Adrenal gland (tissue), 5 donors: ENCODE data around the gene PRRT1.

Experiments
- CTCF ChIP-seq, 6 experiments: fragments of 450-650 bp in 4 of 6; fragments of 200-600 bp in 2 of 6; sonication (generic) in 1 of 6; IDR thresholded peaks; 1 replicate in 5 of 6; 2 replicates in 1 of 6; pipeline versions ENCODE4 v1.5.1 to v1.8.0; 2016 to 2021; ENCODE audit warnings: antibody characterized with exemption in 6 of 6, mild to moderate bottlenecking in 2 of 6, moderate library complexity in 1 of 6
- POLR2A ChIP-seq, 2 donors: fragments of 450-650 bp; IDR thresholded peaks; one replicate each; pipeline ENCODE4 v1.6.1; 2017; ENCODE audit warnings: antibody characterized with exemption in 2 of 2, mild to moderate bottlenecking in 2 of 2, moderate library complexity in 1 of 2
- donor health status: DM: no; HTN: no; CAD: no.

GRCh38 chr6:32192608-32193039 is 40.9 kb upstream of the PRRT1 start, which contains the start of gene GPSM3:
- TF ChIP-seq POLR2A (IDR thresholded peaks at IDR 0.05) = no peak
- TF ChIP-seq CTCF (IDR thresholded peaks at IDR 0.05) = no peak
